HCT116 (cell line): ENCODE results near the gene KCNMB2. TPM values are rescaled to one million over a fixed set of nuclear protein-coding genes. Genes with fewer than 3 reads are reported as not detected.

ENCODE experiments used
- ATAC-seq: fragments of 200-7000 bp; cut with Tn5 transposase; 2 replicates; pipeline ENCODE4 v1.9.1; 2020; ENCODE audit warnings: mild to moderate bottlenecking, moderate library complexity
- BruUV-seq: library from RNA; stranded (reverse); fragments of 400-500 nt; replicated peaks from 2 replicates; lab custom pipeline; 2021; lab: Mats Ljungman, UMichigan
- CTCF ChIA-PET: fragments of 300-600 bp; sonication (Branson Sonifier 250); formaldehyde crosslinking; loops from one replicate; lab custom pipeline; 2021; ENCODE audit warnings: antibody characterized with exemption; lab: Charles Lee
- POLR2A ChIA-PET: fragments of 300-600, 350-600 bp; sonication (Branson Sonifier 250); formaldehyde crosslinking; loops from one replicate; lab custom pipeline; 2021; ENCODE audit warnings: antibody characterized with exemption; lab: Charles Lee
- RAD21 ChIA-PET, 2 experiments: fragments of 300-600 bp; sonication (Branson Sonifier 250); formaldehyde crosslinking; loops; one replicate each; lab custom pipeline; 2023; ENCODE audit warnings: low total read pairs in 2 of 2; ENCODE audit not compliant: uncharacterized antibody in 2 of 2, unreplicated experiment in 2 of 2, low non-redundant PET in 1 of 2; lab: Charles Lee
- DNase-seq: peaks from one replicate; pipeline ENCODE4 v3.0.0-alpha.2; 2010; ENCODE audit warnings: low read depth, low spot score
- H2AFZ ChIP-seq: fragments of 200-600 bp; shearing (Covaris generic), sonication (generic); 2 replicates; pipeline ENCODE4 v1.6.1; 2017; ENCODE audit warnings: low read depth, mixed run types, mixed read lengths, antibody characterized with exemption, low read length; ENCODE audit not compliant: poor library complexity, severe bottlenecking
- H3K27ac ChIP-seq: 2 replicates; pipeline ENCODE4 v1.5.1; 2012; ENCODE audit warnings: low read depth, low read length
- H3K27me3 ChIP-seq: fragments of 200-600 bp; sonication (generic); 2 replicates; pipeline ENCODE4 v1.6.1; 2016; ENCODE audit warnings: mixed run types, low read length, mixed read lengths; ENCODE audit not compliant: insufficient read depth
- H3K36me3 ChIP-seq, 2 experiments: fragments of 200-500 bp in 1 of 2; fragments of 200-600 bp in 1 of 2; sonication (Bioruptor generic) in 1 of 2; sonication (generic) in 1 of 2; 2 replicates each; pipeline versions ENCODE4 v1.5.1 to v1.6.1; 2014 to 2016; ENCODE audit warnings: low read length in 2 of 2, inconsistent platforms in 1 of 2, mixed read lengths in 1 of 2, mixed run types in 1 of 2; ENCODE audit not compliant: insufficient read depth in 2 of 2, control insufficient read depth in 1 of 2
- H3K4me1 ChIP-seq, 2 experiments: fragments of 200-600 bp in 1 of 2; sonication (generic) in 1 of 2; 2 replicates each; pipeline versions ENCODE4 v1.5.1 to v1.6.1; 2012 to 2017; ENCODE audit warnings: low read length in 2 of 2, inconsistent platforms in 1 of 2, mild to moderate bottlenecking in 1 of 2, mixed read lengths in 1 of 2, mixed run types in 1 of 2, moderate library complexity in 1 of 2; ENCODE audit not compliant: insufficient read depth in 2 of 2, control insufficient read depth in 1 of 2
- H3K4me2 ChIP-seq: fragments of 200-600 bp; sonication (generic); 2 replicates; pipeline ENCODE4 v1.6.1; 2017; ENCODE audit warnings: mixed run types, low read length, mixed read lengths
- H3K4me3 ChIP-seq, 2 experiments: fragments of 200-600 bp in 1 of 2; sonication (generic) in 1 of 2; replicated peaks in 1 of 2; 2 replicates each; pipeline ENCODE4 v1.5.1; 2011 to 2016; ENCODE audit warnings: low read length in 2 of 2, control low read depth in 1 of 2, low read depth in 1 of 2, mild to moderate bottlenecking in 1 of 2, mixed read lengths in 1 of 2, mixed run types in 1 of 2
- H3K79me2 ChIP-seq: fragments of 200-600 bp; sonication (generic); 2 replicates; pipeline ENCODE4 v1.6.1; 2017; ENCODE audit warnings: mild to moderate bottlenecking, mixed run types, low read length, moderate library complexity, mixed read lengths; ENCODE audit not compliant: insufficient read depth
- H3K9ac ChIP-seq: fragments of 200-600 bp; sonication (generic); 2 replicates; pipeline ENCODE4 v1.6.1; 2016; ENCODE audit warnings: low read length, mixed read lengths
- H3K9me2 ChIP-seq: fragments of 200-600 bp; sonication (generic), shearing (Covaris generic); 2 replicates; pipeline ENCODE4 v1.6.1; 2017; ENCODE audit warnings: mixed run types, mild to moderate bottlenecking, moderate library complexity; ENCODE audit not compliant: insufficient read depth
- H3K9me3 ChIP-seq, 2 experiments: fragments of 200-500 bp in 1 of 2; fragments of 200-600 bp in 1 of 2; sonication (Bioruptor generic) in 1 of 2; sonication (generic) in 1 of 2; 2 replicates each; pipeline ENCODE4 v1.6.1; 2014 to 2017; ENCODE audit warnings: low read length in 2 of 2, mixed read lengths in 2 of 2, inconsistent platforms in 1 of 2, low read depth in 1 of 2, mild to moderate bottlenecking in 1 of 2, mixed run types in 1 of 2, moderate library complexity in 1 of 2; ENCODE audit not compliant: control insufficient read depth in 1 of 2, insufficient read depth in 1 of 2
- H4K20me1 ChIP-seq: fragments of 200-600 bp; sonication (generic), shearing (Covaris generic); 2 replicates; pipeline ENCODE4 v1.6.1; 2017; ENCODE audit warnings: mixed run types, mild to moderate bottlenecking, moderate library complexity; ENCODE audit not compliant: insufficient read depth
- CEBPB ChIP-seq: IDR thresholded peaks from 2 replicates; pipeline ENCODE4 v1.6.1; 2012; ENCODE audit warnings: low read depth
- EGR1 ChIP-seq: IDR thresholded peaks from 2 replicates; pipeline ENCODE4 v1.6.1; 2012; ENCODE audit warnings: low read depth
- EZH2 ChIP-seq: fragments of 200-600 bp; sonication (generic); IDR thresholded peaks from 2 replicates; pipeline ENCODE4 v1.6.1; 2017; ENCODE audit warnings: antibody characterized with exemption, mixed run types
- EZH2phosphoT487 ChIP-seq: fragments of 200-600 bp; IDR thresholded peaks from 2 replicates; pipeline ENCODE4 v1.6.1; 2018; ENCODE audit warnings: antibody characterized with exemption, borderline replicate concordance
- FOSL1 ChIP-seq: IDR thresholded peaks from 2 replicates; pipeline ENCODE4 v1.6.1; 2012; ENCODE audit warnings: low read depth
- POLR2AphosphoS5 ChIP-seq: IDR thresholded peaks from 2 replicates; pipeline ENCODE4 v1.6.1; 2011; ENCODE audit warnings: mild to moderate bottlenecking, low read depth, low read length, moderate library complexity
- RAD21 ChIP-seq: IDR thresholded peaks from 2 replicates; pipeline ENCODE4 v1.6.1; 2012; ENCODE audit warnings: low read depth, mild to moderate bottlenecking
- SP1 ChIP-seq: IDR thresholded peaks from 2 replicates; pipeline ENCODE4 v1.6.1; 2012; ENCODE audit warnings: low read depth
- SRF ChIP-seq: IDR thresholded peaks from 2 replicates; pipeline ENCODE4 v1.6.1; 2012; ENCODE audit warnings: low read depth
- TCF7L2 ChIP-seq: IDR thresholded peaks from 2 replicates; pipeline ENCODE4 v1.7.0; 2011; ENCODE audit warnings: borderline replicate concordance, inconsistent platforms; ENCODE audit not compliant: insufficient read depth, insufficient read length; ENCODE audit errors: extremely low read depth
- YY1 ChIP-seq: IDR thresholded peaks from 2 replicates; pipeline ENCODE4 v1.6.1; 2011; ENCODE audit warnings: low read length, low read depth, moderate library complexity, mild to moderate bottlenecking; ENCODE audit not compliant: insufficient replicate concordance; ENCODE audit errors: extremely low read depth
- ZNF274 ChIP-seq: fragments of 200-500 bp; sonication (Bioruptor generic); IDR thresholded peaks from 2 replicates; pipeline ENCODE4 v1.6.1; 2014; ENCODE audit warnings: mild to moderate bottlenecking, low read depth, low read length, inconsistent platforms
- intact Hi-C: fragments of 100-400 bp; cut with micrococcal nuclease; formaldehyde crosslinking; loops from 2 replicates; pipeline ENCODE4 v1.10.0; 2022
- total RNA-seq: library from RNA; stranded (reverse); gene quantifications from one replicate; pipeline ENCODE4 v1.2.1, GENCODE V29; 2021; ENCODE audit not compliant: unreplicated experiment
- TF ChIP-seq, protein P1 (sequence below): IDR thresholded peaks from 2 replicates; pipeline ENCODE4 v1.6.1; 2012; ENCODE audit warnings: low read depth
- TF ChIP-seq, protein P2 (sequence below): IDR thresholded peaks from 2 replicates; pipeline ENCODE4 v1.6.1; 2012

KCNMB2 gene
- total RNA-seq, 1 experiment from 2014 or later = not detected

DNA sequence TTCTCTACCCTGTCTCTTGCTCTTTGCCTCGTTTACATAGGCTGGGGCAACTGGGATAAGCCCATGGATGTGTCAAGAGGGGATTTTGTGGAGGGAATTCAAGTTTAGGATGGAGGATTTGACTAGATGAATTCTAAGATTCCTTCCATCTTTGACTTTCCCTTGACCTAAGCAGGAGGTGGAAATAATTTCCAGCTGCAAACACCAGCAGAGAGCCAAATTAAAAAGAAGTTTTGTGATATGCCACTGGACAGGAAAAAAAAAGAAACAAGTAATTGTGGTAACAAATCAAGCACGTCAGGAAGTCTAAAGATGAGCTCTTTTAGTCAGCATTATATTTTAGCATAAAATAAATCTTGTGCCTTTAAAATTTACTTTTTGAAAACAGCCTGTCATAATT lies 49.8 kb downstream of the KCNMB2 start:
- Histone ChIP-seq H3K36me3 (no peaks in the 10 kb centered on the region), H4K20me1 (no peaks in the 10 kb centered on the region), H3K4me1 (no peaks in the 10 kb centered on the region), H3K79me2 (no peaks in the 10 kb centered on the region), H3K27me3 (no peaks in the 10 kb centered on the region), H3K4me2 (no peak overlapping the region), H3K27ac (no peak overlapping the region), H3K9me3 (no peaks in the 10 kb centered on the region), H3K4me3 (no peak overlapping the region), H3K9me2 (no peaks in the 10 kb centered on the region), H3K9ac (no peak overlapping the region), H2AFZ (no peak overlapping the region)
- RAD21 ChIA-PET = no interaction called here
- BruUV-seq = no TSS peak
- no peak for ATAC-seq
- CTCF ChIA-PET = no interaction called here
- POLR2A ChIA-PET = no interaction called here
- intact Hi-C loops = no loop called here
- TF ChIP-seq SP1 (no peak), EZH2phosphoT487 (no peak), CEBPB (no peak)
- TF ChIP-seq, protein P1, sequence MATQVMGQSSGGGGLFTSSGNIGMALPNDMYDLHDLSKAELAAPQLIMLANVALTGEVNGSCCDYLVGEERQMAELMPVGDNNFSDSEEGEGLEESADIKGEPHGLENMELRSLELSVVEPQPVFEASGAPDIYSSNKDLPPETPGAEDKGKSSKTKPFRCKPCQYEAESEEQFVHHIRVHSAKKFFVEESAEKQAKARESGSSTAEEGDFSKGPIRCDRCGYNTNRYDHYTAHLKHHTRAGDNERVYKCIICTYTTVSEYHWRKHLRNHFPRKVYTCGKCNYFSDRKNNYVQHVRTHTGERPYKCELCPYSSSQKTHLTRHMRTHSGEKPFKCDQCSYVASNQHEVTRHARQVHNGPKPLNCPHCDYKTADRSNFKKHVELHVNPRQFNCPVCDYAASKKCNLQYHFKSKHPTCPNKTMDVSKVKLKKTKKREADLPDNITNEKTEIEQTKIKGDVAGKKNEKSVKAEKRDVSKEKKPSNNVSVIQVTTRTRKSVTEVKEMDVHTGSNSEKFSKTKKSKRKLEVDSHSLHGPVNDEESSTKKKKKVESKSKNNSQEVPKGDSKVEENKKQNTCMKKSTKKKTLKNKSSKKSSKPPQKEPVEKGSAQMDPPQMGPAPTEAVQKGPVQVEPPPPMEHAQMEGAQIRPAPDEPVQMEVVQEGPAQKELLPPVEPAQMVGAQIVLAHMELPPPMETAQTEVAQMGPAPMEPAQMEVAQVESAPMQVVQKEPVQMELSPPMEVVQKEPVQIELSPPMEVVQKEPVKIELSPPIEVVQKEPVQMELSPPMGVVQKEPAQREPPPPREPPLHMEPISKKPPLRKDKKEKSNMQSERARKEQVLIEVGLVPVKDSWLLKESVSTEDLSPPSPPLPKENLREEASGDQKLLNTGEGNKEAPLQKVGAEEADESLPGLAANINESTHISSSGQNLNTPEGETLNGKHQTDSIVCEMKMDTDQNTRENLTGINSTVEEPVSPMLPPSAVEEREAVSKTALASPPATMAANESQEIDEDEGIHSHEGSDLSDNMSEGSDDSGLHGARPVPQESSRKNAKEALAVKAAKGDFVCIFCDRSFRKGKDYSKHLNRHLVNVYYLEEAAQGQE = no peak
- TF ChIP-seq, all 23 proteins: peak for 0
- no peak for DNase-seq

DNA sequence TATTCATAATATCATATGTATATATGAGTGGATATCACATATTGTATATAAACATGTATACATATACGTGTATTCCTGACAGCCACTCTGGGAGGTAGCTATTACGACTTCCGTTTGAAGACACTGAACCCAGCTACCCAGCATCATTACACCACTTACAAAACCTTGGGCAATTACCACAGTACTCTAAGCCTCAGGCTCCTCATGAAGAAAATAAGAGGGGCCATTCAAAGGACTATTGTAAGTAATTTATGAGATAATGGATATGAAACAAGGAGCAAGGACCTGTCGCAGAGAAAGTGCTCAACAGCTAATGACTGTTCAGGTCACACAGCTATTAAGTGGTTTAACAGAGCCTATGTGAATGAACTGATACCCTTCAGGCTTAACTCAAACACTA lies 52.4 kb downstream of the KCNMB2 start:
- intact Hi-C loops = no loop called here
- BruUV-seq = no TSS peak
- CTCF ChIA-PET = no interaction called here
- TF ChIP-seq FOSL1 = no peak
- no peak for TF ChIP-seq CEBPB
- TF ChIP-seq ZNF274 = no peak
- no peak for TF ChIP-seq SRF
- no peak for TF ChIP-seq TCF7L2
- no peak for TF ChIP-seq RAD21
- TF ChIP-seq, protein P2, sequence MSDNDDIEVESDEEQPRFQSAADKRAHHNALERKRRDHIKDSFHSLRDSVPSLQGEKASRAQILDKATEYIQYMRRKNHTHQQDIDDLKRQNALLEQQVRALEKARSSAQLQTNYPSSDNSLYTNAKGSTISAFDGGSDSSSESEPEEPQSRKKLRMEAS = no peak
- no peak for TF ChIP-seq EZH2
- no peak for TF ChIP-seq EGR1
- no peak for TF ChIP-seq YY1
- no peak for TF ChIP-seq POLR2AphosphoS5
- no peak for TF ChIP-seq SP1
- TF ChIP-seq EZH2phosphoT487 = no peak

More for the DNA sequence above, 52.4 kb downstream of the KCNMB2 start:
- ChIA-PET RAD21 (no interaction called here), POLR2A (no interaction called here)
- Histone ChIP-seq H3K79me2 (no peaks in the 10 kb centered on the region), H2AFZ (no peak overlapping the region), H3K4me2 (no peak overlapping the region), H3K4me3 (no peak overlapping the region), H3K4me1 (no peaks in the 10 kb centered on the region), H3K9me2 (no peaks in the 10 kb centered on the region), H3K9ac (no peak overlapping the region), H3K27ac (no peak overlapping the region), H3K36me3 (no peaks in the 10 kb centered on the region), H3K9me3 (no peaks in the 10 kb centered on the region), H4K20me1 (no peaks in the 10 kb centered on the region), H3K27me3 (no peaks in the 10 kb centered on the region)
- DNase-seq (no peak), ATAC-seq (no peak)
